ENCODE data around the gene RPH3AL. TPM values are rescaled to one million over a fixed set of nuclear protein-coding genes. Genes with fewer than 3 reads are reported as not detected.
"Not testable (repeated sequence)": the region's sequence is repeated elsewhere in the genome, so short reads cannot be mapped to it uniquely, and the experiment has no call there.

RPH3AL gene
- total and polyA plus RNA-seq, 8 donors, result 43.4 to 89.1 (median 56.0) TPM

GRCh38 chr17:170130-170670 lies 182.4 kb downstream of the RPH3AL start:
- TF ChIP-seq CTCF (IDR thresholded peaks at IDR 0.05), result no peak
- no peak overlapping the region for H3K27ac ChIP-seq
- no peaks in the 10 kb centered on the region for H3K27me3 ChIP-seq
- no peak for FAIRE-seq
- H3K36me3 ChIP-seq, result no peaks in the 10 kb centered on the region
- peak in 1 of 6 donors; percentile 65 for DNase-seq
- no peak overlapping the region for H3K4me3 ChIP-seq
- intact Hi-C loops (cut with DNase I), result no loop called here
- no peaks in the 10 kb centered on the region for H3K4me1 ChIP-seq
- no peaks in the 10 kb centered on the region for H3K9me3 ChIP-seq
- ATAC-seq, result no peak
- WGBS, 2 donors, result 94 to 96% methylated on average over 6 of the region's 6 CpGs

- intact Hi-C loops (cut with DNase I); DNase-seq; H3K27ac ChIP-seq; H3K9me3 ChIP-seq; H3K4me3 ChIP-seq; H3K36me3 ChIP-seq; H3K4me1 ChIP-seq; H3K27me3 ChIP-seq; ATAC-seq; FAIRE-seq: not testable (repeated sequence)
- WGBS, 2 donors, result 84 to 88% methylated on average over 9 of the region's 11 CpGs
Measured at GRCh38 chr17:168614-169013, 184.0 kb downstream of the RPH3AL start.

GRCh38 chr17:165939-166338 lies 186.7 kb downstream of the RPH3AL start:
- TF ChIP-seq CTCF (IDR thresholded peaks at IDR 0.05), result no peak

GRCh38 chr17:164303-165235 lies 188.0 kb downstream of the RPH3AL start:
- intact Hi-C loops (cut with DNase I), result no loop called here
- no peak overlapping the region for H3K27ac ChIP-seq
- no peak for FAIRE-seq
- no peak overlapping the region for H3K4me3 ChIP-seq
- H3K4me1 ChIP-seq, result no peaks in the 10 kb centered on the region
- H3K27me3 ChIP-seq, result no peaks in the 10 kb centered on the region
- ATAC-seq, result peak; percentile 45 to 83 (median 76)
- no peaks in the 10 kb centered on the region for H3K9me3 ChIP-seq
- peak in 2 of 6 donors; percentile 30 to 46 for DNase-seq
- peak in 1 of 4 donors; percentile 18 for TF ChIP-seq CTCF (IDR thresholded peaks at IDR 0.05)
- 80 to 81% methylated on average over 16 of the region's 16 CpGs for WGBS, 2 donors
- peaks cover 0 to 7% (median 0%) of the 10 kb centered on the region in 3 donors for H3K36me3 ChIP-seq

More at GRCh38 chr17:165939-166338, 186.7 kb downstream of the RPH3AL start:
- DNase-seq (no peak), FAIRE-seq (no peak), ATAC-seq (no peak)
- Histone ChIP-seq H3K36me3 (peaks cover 0 to 6% (median 0%) of the 10 kb centered on the region in 3 donors), H3K4me1 (no peaks in the 10 kb centered on the region), H3K9me3 (no peaks in the 10 kb centered on the region), H3K4me3 (no peak overlapping the region), H3K27ac (no peak overlapping the region), H3K27me3 (no peaks in the 10 kb centered on the region)
- intact Hi-C loops (cut with DNase I), result no loop called here
- 91 to 95% methylated on average over 14 of the region's 14 CpGs for WGBS, 2 donors

- no peak overlapping the region for H3K27ac ChIP-seq
- ATAC-seq (peak in 3 of 4 donors; percentile 23 to 56 (median 36)), FAIRE-seq (no peak), DNase-seq (no peak)
- H3K4me1 ChIP-seq, result no peaks in the 10 kb centered on the region
- WGBS, 2 donors, result 84 to 87% methylated on average over 11 of the region's 11 CpGs
- TF ChIP-seq CTCF (IDR thresholded peaks at IDR 0.05), result no peak
- peaks cover 0 to 7% (median 0%) of the 10 kb centered on the region in 3 donors for H3K36me3 ChIP-seq
- H3K4me3 ChIP-seq, result no peak overlapping the region
- intact Hi-C loops (cut with DNase I), result no loop called here
- no peaks in the 10 kb centered on the region for H3K9me3 ChIP-seq
- no peaks in the 10 kb centered on the region for H3K27me3 ChIP-seq
Measured at GRCh38 chr17:163514-164098, 189.0 kb downstream of the RPH3AL start.
